Prostate gland (tissue), 2 donors: ENCODE measurements around the gene ANKRD55.

Experiments
- POLR2A ChIP-seq: fragments of 450-650 bp; IDR thresholded peaks from one replicate; pipeline ENCODE4 v1.6.1; 2016; ENCODE audit warnings: antibody characterized with exemption, mild to moderate bottlenecking
- POLR2AphosphoS5 ChIP-seq: sonication (generic); formaldehyde crosslinking; IDR thresholded peaks from one replicate; pipeline ENCODE4 v1.6.1; 2017; ENCODE audit warnings: antibody characterized with exemption
- TF ChIP-seq, protein P1 (sequence below), 4 experiments: fragments of 200-600 bp in 2 of 4; fragments of 450-650 bp in 2 of 4; sonication (generic) in 2 of 4; IDR thresholded peaks; 1 replicate in 3 of 4; 2 replicates in 1 of 4; pipeline ENCODE4 v1.5.1; 2016 to 2019; ENCODE audit warnings: antibody characterized with exemption in 4 of 4, mild to moderate bottlenecking in 2 of 4, moderate library complexity in 2 of 4

DNA sequence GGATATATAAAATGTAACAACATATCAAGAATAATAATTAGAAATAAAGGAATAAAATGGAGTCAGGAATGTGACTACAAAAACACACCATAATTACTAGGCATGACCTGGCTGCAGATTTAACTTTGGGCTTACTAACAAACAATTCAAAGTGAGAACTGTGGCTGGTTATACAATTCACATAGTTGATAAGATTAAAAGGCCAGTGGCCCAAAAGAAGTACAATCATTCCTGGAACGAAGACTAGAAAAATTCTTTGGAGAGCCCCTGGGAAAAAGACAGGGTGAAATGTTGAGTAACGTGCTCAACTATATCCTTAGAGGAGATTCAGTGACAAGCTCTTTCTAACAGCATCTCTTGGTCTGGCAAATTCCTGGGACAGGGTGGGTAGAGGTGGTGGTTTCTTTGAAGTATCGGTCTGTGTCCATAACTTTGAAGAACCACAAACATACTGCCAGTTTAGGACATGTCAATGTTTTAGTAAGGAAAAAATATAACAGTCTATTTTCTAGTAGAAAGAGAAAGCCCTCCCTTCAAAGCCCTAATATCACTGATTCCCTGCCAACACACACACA is 163.4 kb downstream of the ANKRD55 start:
- TF ChIP-seq, protein P1, sequence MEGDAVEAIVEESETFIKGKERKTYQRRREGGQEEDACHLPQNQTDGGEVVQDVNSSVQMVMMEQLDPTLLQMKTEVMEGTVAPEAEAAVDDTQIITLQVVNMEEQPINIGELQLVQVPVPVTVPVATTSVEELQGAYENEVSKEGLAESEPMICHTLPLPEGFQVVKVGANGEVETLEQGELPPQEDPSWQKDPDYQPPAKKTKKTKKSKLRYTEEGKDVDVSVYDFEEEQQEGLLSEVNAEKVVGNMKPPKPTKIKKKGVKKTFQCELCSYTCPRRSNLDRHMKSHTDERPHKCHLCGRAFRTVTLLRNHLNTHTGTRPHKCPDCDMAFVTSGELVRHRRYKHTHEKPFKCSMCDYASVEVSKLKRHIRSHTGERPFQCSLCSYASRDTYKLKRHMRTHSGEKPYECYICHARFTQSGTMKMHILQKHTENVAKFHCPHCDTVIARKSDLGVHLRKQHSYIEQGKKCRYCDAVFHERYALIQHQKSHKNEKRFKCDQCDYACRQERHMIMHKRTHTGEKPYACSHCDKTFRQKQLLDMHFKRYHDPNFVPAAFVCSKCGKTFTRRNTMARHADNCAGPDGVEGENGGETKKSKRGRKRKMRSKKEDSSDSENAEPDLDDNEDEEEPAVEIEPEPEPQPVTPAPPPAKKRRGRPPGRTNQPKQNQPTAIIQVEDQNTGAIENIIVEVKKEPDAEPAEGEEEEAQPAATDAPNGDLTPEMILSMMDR (IDR thresholded peaks at IDR 0.05) = no peak
- TF ChIP-seq POLR2A (no peak), POLR2AphosphoS5 (no peak)
